OCI-LY7 (cell line): Measurements from ENCODE around the gene STRADB.

Experiments
- CTCF ChIP-seq: fragments of 200-600 bp; sonication (generic); conservative IDR thresholded peaks from 2 replicates; pipeline ENCODE4 v1.5.1; 2014; ENCODE audit warnings: mild to moderate bottlenecking, antibody characterized with exemption, low read length, moderate library complexity, mixed read lengths
- EZH2phosphoT487 ChIP-seq: fragments of 200-600 bp; sonication (generic); IDR thresholded peaks from 2 replicates; pipeline ENCODE4 v1.6.1; 2018; ENCODE audit warnings: low read depth, borderline replicate concordance, mild to moderate bottlenecking, mixed run types, antibody characterized with exemption, low read length, moderate library complexity, mixed read lengths

GRCh38 chr2:201413552-201413951 is 38.0 kb upstream of the STRADB start:
- TF ChIP-seq CTCF (no peak), EZH2phosphoT487 (no peak)
